GM19468 (cell line): ENCODE results near the gene NRROS.

Experiments
- ATAC-seq: cut with Tn5 transposase; IDR thresholded peaks from one replicate; pipeline ENCODE4 v1.9.1; 2021; ENCODE audit warnings: mild to moderate bottlenecking, moderate library complexity, moderate number of reproducible peaks; ENCODE audit not compliant: unreplicated experiment; ENCODE audit errors: extremely low read depth

The NRROS gene

DNA sequence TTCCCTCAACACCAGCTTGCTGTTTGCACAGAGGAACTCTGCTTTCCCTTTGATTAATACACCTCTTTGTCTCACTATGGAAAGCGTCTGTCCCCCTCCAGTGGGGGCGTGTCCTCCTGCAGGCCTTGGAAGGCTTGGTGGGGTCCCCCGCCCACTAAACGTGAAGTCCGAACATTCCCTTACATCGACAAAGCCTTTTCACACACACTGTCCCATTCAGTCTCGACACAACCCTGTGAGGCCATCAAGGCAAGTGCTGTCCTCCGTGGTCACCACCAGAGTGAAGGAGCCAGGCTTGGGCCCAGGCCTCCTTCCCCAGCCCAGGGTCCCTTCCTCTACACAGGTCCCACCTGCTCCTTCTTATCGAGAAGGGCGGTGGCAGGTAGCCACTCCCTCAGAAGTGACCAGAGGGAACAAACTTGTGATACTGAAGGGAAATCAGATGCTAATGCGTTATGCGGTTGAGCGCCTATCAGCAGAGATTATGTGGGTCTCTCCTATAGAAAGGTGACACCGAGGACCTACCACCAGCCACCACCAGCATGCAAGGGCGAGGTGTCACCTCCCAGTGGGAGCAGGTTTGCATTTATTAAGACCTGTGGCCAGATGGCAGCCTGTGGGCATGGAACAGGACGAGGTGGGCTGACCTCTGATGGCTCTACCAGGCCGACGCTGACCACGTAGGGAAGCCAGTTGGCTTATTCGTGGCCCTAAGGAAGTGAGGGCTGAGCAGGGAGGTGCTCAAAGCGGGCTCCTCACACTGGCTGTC lies 6.6 kb downstream of the NRROS start:
- ATAC-seq, result no peak

DNA sequence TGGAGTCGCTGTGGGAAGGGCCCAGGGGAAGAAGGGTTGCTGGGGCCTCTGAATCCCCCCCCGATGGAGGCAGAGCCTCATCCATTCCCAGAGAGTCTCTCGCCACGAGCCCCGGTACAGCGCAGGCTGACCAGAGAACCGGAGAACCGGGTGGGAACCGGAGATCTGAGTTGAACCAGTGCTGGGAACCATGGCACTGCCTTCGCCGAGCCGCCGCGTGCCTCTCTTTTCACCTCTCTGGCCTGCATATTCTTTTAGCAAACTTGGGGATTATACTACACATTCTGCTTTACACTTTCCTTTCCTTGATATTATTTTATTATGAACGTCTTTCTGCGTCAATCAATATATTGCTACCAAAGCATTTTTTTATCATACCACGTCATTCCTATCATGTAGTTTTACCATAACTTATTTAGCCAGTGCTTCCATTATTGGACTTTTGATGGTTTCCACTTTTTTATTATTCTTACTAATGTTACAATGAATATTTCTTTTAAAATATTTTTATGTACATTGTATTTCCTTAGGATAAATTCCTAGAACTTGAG lies 7.2 kb downstream of the NRROS start:
- no peak for ATAC-seq

GRCh38 chr3:196650740-196651311 lies 11.3 kb downstream of the NRROS start:
- ATAC-seq, result no peak

- ATAC-seq, result no peak
Observed at GRCh38 chr3:196651819-196652218, 12.3 kb downstream of the NRROS start.

DNA sequence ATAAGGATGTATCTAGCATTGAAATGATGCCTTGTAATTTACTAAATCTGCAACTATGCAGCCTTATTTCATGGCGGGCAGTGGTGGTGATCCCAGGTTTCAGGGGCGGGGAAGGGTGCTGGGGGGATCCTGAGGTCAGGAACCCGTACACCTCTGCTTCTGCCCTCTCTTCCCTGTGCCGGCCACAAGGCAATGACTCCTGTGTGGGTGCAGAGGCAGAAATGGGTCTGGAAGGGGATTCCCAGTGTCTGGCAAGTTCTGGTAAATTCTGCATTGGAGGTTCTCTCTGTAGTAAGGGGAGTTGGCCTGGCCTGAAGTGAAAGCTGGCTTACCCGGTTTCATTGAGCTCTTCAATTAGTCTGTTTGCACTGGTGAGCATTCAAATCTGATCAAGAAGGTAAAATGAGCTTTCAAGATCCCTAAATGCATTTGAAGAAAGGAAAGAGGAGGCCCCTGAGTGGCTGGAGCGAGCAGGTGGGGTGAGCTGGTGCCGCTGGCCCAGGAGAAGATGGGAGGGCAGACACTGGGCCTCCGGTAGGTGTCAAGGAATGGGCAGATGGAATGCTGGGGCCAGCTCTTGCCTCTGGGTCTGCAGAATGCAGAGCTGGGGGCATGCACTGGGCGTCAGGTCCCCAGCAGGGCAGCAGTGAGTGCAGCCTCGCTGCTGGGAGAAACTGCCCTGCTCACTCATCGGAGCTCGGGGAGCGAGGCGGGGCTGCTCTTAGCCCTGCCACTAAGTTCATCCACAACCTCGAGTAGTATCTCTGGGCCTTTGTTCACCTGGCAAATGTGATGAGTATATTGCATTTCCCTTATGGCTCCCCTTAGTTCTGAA lies 13.7 kb downstream of the NRROS start:
- ATAC-seq, result no peak

- no peak for ATAC-seq
Observed at GRCh38 chr3:196654006-196654734, 14.7 kb downstream of the NRROS start.

DNA sequence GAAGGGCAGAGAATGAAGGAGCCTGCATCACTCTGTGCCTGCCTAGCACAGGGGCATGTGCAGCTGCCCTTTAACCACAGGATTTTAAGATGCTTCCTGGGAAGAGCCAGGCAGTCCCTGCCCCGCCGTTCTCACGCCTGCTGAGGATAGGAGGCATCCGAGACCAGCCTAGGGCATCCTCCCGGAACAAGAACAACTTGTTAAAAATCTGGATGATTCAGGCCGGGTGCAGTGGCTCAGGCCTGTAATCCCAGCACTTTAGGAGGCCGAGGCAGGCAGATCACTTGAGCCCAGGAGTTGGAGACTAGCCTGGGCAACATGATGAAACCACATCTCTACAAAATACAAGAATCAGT lies 15.2 kb downstream of the NRROS start:
- ATAC-seq, result no peak

- ATAC-seq, result no peak
Observed at GRCh38 chr3:196655496-196655895, 16.0 kb downstream of the NRROS start.

DNA sequence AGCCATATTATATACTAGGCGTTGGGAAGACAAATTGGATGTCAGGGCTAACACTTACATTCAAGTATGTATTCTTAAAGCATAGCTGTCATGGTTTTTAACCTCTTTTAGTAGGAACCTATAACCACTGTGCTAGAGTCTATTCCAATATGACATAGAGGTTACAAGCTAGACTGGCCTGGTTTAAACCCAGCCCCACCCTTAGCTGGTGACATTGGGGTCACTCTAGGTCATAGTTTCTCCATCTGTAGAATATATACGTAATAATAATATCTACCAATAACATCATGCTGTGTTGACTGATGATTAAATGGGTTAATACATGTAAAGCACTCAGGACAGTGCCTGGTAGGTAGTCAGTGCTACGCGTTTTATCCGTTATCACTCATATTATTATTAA lies 16.7 kb downstream of the NRROS start:
- no peak for ATAC-seq

GRCh38 chr3:196659901-196660351 lies 20.4 kb downstream of the NRROS start:
- no peak for ATAC-seq

DNA sequence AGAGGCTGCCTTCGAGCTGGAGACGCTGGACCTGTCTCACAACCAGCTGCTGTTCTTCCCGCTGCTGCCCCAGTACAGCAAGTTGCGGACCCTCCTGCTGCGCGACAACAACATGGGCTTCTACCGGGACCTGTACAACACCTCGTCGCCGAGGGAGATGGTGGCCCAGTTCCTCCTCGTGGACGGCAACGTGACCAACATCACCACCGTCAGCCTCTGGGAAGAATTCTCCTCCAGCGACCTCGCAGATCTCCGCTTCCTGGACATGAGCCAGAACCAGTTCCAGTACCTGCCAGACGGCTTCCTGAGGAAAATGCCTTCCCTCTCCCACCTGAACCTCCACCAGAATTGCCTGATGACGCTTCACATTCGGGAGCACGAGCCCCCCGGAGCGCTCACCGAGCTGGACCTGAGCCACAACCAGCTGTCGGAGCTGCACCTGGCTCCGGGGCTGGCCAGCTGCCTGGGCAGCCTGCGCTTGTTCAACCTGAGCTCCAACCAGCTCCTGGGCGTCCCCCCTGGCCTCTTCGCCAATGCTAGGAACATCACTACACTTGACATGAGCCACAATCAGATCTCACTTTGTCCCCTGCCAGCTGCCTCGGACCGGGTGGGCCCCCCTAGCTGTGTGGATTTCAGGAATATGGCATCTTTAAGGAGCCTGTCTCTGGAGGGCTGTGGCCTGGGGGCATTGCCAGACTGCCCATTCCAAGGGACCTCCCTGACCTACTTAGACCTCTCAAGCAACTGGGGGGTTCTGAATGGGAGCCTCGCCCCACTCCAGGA lies 21.1 kb downstream of the NRROS start:
- no peak for ATAC-seq

DNA sequence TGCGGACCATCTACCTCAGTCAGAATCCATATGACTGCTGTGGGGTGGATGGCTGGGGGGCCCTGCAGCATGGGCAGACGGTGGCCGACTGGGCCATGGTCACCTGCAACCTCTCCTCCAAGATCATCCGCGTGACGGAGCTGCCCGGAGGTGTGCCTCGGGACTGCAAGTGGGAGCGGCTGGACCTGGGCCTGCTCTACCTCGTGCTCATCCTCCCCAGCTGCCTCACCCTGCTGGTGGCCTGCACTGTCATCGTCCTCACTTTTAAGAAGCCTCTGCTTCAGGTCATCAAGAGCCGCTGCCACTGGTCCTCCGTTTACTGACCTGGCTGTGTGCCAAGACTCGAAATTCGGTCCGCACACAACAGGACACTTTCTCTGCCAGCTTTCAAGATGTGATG lies 21.9 kb downstream of the NRROS start:
- ATAC-seq, result no peak

DNA sequence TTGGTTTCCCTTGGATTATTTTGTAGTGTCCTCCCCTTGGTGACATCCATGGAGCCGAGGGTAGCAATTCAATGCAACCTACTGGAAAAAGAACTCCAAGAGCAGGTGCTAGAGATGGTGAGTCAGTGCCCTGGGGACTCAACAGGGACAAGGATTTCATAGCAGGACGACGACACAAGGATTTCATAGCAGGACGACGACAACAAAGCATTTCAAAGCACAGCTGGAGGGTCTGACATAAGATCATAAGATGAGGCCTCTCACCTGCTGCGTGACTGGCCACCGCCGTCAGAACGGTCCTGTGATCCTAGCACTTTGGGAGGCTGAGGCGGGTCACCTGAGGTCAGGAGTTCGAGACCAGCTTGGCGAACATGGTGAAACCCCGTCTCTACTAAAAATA lies 22.5 kb downstream of the NRROS start:
- no peak for ATAC-seq

GRCh38 chr3:196662711-196663571 lies 23.4 kb downstream of the NRROS start:
- no peak for ATAC-seq

- ATAC-seq, result no peak
Observed at GRCh38 chr3:196666001-196666867, 26.7 kb downstream of the NRROS start.

DNA sequence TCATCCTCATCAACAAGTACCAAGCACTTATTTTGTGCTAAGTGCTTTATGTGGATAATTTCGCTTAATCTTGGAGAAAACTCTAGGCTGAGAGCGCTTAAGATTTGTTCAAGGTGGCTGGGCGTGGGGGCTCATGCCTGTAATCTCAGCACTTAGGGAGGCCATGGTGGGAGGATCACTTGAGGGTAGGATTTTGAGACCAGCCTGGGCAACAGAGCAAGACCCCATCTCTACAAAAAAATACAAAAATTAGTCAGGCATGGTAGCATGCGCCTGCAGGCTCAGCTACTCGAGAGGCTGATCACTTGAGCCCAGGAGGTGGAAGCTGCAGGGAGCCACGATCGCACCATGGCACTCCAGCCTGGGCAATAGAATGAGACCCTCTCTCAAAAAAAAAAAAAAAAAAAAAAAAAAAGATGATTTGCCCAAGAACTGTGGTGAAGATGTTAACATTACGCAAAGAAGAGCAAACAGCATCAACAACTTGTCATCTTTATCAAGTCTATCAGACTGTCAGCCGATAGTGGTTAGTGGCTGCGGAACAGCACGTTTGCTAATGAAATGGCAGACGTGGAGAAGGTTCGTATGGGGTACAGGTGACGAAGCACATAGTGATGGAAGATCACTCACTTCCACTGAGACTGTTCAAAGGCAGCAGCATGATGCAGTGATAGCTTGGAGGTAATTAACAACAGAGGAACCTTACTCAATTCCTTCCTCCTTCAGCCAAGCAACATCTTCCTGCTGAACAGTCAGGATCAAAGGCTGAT lies 27.7 kb downstream of the NRROS start:
- ATAC-seq, result no peak

DNA sequence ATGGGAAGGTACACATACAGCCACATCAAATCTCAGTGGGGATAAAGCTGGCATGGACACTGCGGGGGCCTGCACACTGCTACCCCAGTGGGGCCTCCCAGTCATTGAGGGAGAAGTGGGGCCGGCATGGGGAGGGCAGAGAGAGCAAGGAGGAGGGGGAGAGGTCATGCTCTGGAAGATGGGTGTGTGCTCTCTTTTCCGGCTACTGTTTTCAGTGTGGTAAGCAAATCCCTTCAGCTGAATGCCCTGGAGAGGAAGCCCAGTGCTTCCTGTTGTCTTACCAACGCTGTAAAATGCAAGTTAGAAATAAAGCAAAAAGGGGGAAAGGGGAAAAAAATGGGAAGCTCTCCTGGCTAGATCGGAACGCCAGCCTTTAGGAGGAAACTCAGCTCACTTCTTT lies 30.8 kb downstream of the NRROS start:
- no peak for ATAC-seq
